ENCODE results near the gene GRM5. TPM values are rescaled to one million over a fixed set of nuclear protein-coding genes. Genes with fewer than 3 reads are reported as not detected.
A peak's percentile ranks its signal among the peaks of the same experiment; 100 is the strongest.
"Not testable (repeated sequence)": the region's sequence is repeated elsewhere in the genome, so short reads cannot be mapped to it uniquely, and the experiment has no call there.

The GRM5 gene
- total RNA-seq = not detected

DNA sequence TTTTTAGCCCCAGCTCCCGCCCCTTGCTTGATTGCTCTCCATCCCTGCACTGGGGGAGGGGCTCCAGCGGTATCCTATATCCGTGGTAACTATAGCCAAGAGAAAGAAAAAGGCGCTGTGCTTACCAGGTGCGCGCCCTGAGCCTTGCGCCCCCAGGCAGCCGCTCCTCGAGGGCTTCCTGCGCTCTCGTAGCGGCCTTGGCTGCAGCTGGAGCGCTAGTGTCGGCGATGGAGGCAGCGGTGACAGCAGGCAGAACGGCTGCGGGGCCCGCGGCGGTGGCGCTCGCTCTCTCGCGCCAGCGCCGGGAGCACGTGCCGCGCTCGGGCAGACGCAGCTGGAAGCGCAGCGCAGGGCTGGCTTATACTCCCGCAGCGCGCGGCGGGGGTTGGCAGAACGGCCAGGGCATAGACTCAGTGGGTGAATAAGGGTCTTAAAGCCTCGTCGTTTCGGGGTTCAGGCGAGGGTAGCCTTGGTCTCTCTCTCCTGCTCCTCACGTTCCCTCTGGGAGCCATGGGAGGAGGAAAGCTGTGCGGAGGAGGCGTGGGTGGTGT lies at the start of gene GRM5:
GRM5 (minus strand) TSS at position 332 of the 551 bp plus-strand sequence. CDS start 18,110 bp downstream, outside the sequence.
- H3K27ac ChIP-seq, H3K4me3 ChIP-seq, H3K4me1 ChIP-seq, ATAC-seq, H3K36me3 ChIP-seq, H3K9me3 ChIP-seq: not testable (repeated sequence)
- H3K27me3 ChIP-seq = peaks cover 47% of the 10 kb centered on the region
- WGBS, 2 donors (ENCODE audit: low coverage in 1 of 2) = no CpG with 5 or more reads among the region's 47 CpGs

DNA sequence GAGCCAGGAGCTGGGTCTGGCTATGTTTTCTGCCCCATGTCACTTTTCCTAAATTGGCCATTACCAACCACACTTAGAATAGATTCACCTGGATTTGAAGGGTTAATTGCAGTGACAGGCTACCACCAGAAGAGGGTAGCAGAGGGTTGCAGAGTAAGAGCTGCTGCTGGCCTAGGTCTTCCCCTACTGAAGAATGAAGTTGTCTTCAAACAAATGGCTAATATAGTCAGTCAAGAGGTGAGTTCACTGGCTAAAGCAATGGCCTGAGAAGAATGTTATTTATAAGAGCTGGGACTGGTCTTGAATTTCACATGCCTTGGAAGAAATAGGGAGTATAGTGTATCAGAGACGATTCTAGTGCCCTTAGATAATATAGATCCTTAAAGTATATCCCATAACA lies 32.2 kb upstream of the GRM5 start:
- H3K36me3 ChIP-seq, H3K9me3 ChIP-seq, H3K4me3 ChIP-seq, H3K27ac ChIP-seq, H3K27me3 ChIP-seq, H3K4me1 ChIP-seq: not testable (repeated sequence)
- TF ChIP-seq CTCF (IDR thresholded peaks at IDR 0.05) = peak; percentile 15 to 62 (median 48)
- ATAC-seq = peak; percentile 51
- 93 to 100% methylated on average over 1 of the region's 1 CpG for WGBS, 2 donors (ENCODE audit: low coverage in 1 of 2)

DNA sequence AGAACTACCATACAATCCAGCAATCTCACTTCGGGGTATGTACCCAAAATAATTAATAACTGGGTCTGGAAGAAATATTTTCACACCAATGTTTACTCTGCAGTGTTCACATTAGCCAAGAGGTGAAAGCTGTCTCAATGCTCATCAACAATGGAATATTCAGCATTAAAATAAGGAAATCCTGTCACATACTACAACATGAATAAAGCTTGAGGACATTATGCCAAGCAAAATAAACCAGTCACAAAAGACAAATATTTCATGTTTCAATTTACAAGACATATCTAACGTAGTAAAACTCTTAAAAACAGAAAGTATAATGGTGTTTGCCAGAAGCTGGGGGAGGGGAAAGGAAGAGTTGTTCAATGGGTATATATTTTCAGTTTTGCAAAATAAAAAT lies 28.0 kb upstream of the GRM5 start:
- H3K27ac ChIP-seq, H3K4me1 ChIP-seq, H3K4me3 ChIP-seq, H3K27me3 ChIP-seq, ATAC-seq, H3K36me3 ChIP-seq: not testable (repeated sequence)
- peaks cover 0 to 11% (median 0%) of the 10 kb centered on the region in 3 donors for H3K9me3 ChIP-seq
- WGBS, 2 donors (ENCODE audit: low coverage in 1 of 2) = 32 to 38% methylated on average over 2 of the region's 2 CpGs

GRCh38 chr11:89084951-89085350 lies 19.2 kb upstream of the GRM5 start:
- H3K27me3 ChIP-seq, H3K9me3 ChIP-seq, H3K4me3 ChIP-seq, H3K36me3 ChIP-seq, ATAC-seq, H3K27ac ChIP-seq, H3K4me1 ChIP-seq: not testable (repeated sequence)
- 87 to 91% methylated on average over 3 of the region's 3 CpGs for WGBS, 2 donors (ENCODE audit: low coverage in 1 of 2)

- not testable (repeated sequence) for H3K27ac ChIP-seq, H3K36me3 ChIP-seq, H3K9me3 ChIP-seq, H3K27me3 ChIP-seq, H3K4me3 ChIP-seq, H3K4me1 ChIP-seq, ATAC-seq
- WGBS, 2 donors (ENCODE audit: low coverage in 1 of 2) = 60 to 64% methylated on average over 1 of the region's 1 CpG
Measured at GRCh38 chr11:89070911-89071310, 5.1 kb upstream of the GRM5 start.

DNA sequence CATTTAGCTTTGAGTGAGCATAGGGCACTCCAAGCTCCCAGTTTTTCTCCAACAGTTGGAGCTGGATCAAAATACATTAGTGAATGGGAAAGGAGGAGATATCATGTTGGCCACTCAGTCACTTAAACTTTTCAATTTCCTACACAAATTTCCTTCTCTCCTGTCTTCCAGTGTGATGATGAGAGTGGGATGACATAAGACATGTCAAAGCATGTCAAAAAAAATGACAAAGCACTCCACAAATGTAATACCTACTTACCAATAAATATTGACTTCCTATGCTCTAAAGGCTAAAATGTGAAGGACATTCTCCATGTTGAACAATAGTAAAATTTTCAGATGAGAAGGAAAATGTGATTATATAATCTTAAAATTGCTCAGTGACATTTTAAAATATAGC lies 1.5 kb upstream of the GRM5 start:
- no peak for ATAC-seq
- peaks cover 0 to 6% (median 0%) of the 10 kb centered on the region in 3 donors for H3K4me1 ChIP-seq
- H3K9me3 ChIP-seq = no peaks in the 10 kb centered on the region
- TF ChIP-seq POLR2AphosphoS5 (IDR thresholded peaks at IDR 0.05) (no peak), EP300 (IDR thresholded peaks at IDR 0.05) (no peak), CTCF (IDR thresholded peaks at IDR 0.05) (no peak), POLR2A (IDR thresholded peaks at IDR 0.05) (no peak)
- H3K4me3 ChIP-seq = no peak overlapping the region
- H3K27me3 ChIP-seq = peaks cover 40% of the 10 kb centered on the region
- H3K27ac ChIP-seq = no peak overlapping the region
- no peaks in the 10 kb centered on the region for H3K36me3 ChIP-seq

GRCh38 chr11:89065066-89065465 lies 716 bp downstream of the GRM5 start:
- peaks cover 0 to 6% (median 0%) of the 10 kb centered on the region in 3 donors for H3K4me1 ChIP-seq

GRCh38 chr11:89063481-89063951 lies 2.3 kb downstream of the GRM5 start:
- not testable (repeated sequence) for H3K9me3 ChIP-seq, ATAC-seq, H3K36me3 ChIP-seq, H3K4me1 ChIP-seq, H3K27ac ChIP-seq, H3K4me3 ChIP-seq
- peaks cover 47% of the 10 kb centered on the region for H3K27me3 ChIP-seq
- WGBS, 2 donors (ENCODE audit: low coverage in 1 of 2) = 7 to 17% methylated on average over 1 to 7 of the region's 17 CpGs

More at GRCh38 chr11:89065066-89065465, 716 bp downstream of the GRM5 start:
- Histone ChIP-seq H3K36me3 (no peaks in the 10 kb centered on the region), H3K9me3 (no peaks in the 10 kb centered on the region), H3K4me3 (no peak overlapping the region), H3K27ac (no peak overlapping the region), H3K27me3 (peaks cover 47% of the 10 kb centered on the region)
- TF ChIP-seq CTCF (IDR thresholded peaks at IDR 0.05) (no peak), EP300 (IDR thresholded peaks at IDR 0.05) (no peak), POLR2A (IDR thresholded peaks at IDR 0.05) (no peak), POLR2AphosphoS5 (IDR thresholded peaks at IDR 0.05) (no peak)
- ATAC-seq = no peak
- 10 to 44% methylated on average over 2 to 6 of the region's 6 CpGs for WGBS, 2 donors (ENCODE audit: low coverage in 1 of 2)

- H3K27me3 ChIP-seq = peaks cover 47% of the 10 kb centered on the region
- H3K27ac ChIP-seq, H3K9me3 ChIP-seq, H3K36me3 ChIP-seq, H3K4me1 ChIP-seq, ATAC-seq, H3K4me3 ChIP-seq: not testable (repeated sequence)
- WGBS, 2 donors (ENCODE audit: low coverage in 1 of 2) = 0 to 1% methylated on average over 5 to 9 of the region's 25 CpGs
Measured at GRCh38 chr11:89062771-89063298, 2.9 kb downstream of the GRM5 start.

DNA sequence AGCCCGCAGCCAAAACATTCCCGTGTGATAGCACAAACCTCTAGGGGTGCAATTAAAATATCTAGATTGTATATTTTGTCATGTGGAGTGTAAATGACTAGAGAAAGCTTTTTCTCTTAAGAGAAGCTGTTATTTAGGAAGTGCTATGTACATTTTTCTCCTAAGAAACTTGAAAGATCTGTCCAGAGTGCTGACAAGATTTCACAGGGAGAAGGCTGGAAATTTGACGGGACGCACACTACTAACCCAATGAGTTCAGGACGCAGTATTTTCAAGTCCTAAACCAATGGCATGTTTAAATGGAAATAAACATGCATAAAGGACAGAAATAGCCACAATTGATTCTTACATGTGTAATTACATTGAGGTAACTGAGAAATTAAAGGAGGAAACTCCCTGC lies 3.9 kb downstream of the GRM5 start:
- peaks cover 47% of the 10 kb centered on the region for H3K27me3 ChIP-seq
- 6 to 23% methylated on average over 4 to 5 of the region's 5 CpGs for WGBS, 2 donors (ENCODE audit: low coverage in 1 of 2)

More for the DNA sequence above, 3.9 kb downstream of the GRM5 start:
- not testable (repeated sequence) for H3K4me1 ChIP-seq, H3K36me3 ChIP-seq, H3K27ac ChIP-seq, H3K9me3 ChIP-seq, ATAC-seq, H3K4me3 ChIP-seq
